ENCODE data around the gene ADGRV1.

DNA sequence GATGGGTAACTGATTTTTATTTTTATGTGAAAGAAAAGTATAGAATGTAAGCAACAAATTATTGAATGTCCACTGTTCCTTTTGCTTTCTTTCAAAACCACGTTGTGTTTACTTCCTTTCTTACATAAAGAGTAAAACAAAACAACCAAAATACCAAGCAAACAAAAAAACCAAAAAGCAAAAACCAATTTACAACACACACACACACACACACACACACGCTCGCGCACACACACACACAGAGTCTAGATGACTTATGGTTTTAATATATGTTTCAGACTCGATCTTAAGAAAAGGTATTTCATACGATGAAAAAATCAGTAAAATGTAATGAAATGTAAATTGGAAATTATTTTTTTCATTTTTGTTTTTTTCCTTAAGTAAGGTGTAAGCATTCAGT is 80.3 kb downstream of the ADGRV1 start:
- TF ChIP-seq SIN3A (IDR thresholded peaks at IDR 0.05; ENCODE audit: borderline replicate concordance, insufficient read depth, low read length) = no peak
- no peak for TF ChIP-seq POLR2AphosphoS5 (IDR thresholded peaks at IDR 0.05; ENCODE audit: low read depth, low read length)
- TF ChIP-seq TAF1 (IDR thresholded peaks at IDR 0.05; ENCODE audit: borderline replicate concordance, insufficient read depth, low read length) = no peak

All from PFSK-1 (cell line).